Activated T-helper 17 cell treated with anti-CD3 and anti-CD28 coated beads, Interleukin-2, amount 50 U/mL, for 72 hours (primary cell): ENCODE data around the gene SLC7A10. TPM values are rescaled to one million over a fixed set of nuclear protein-coding genes. Genes with fewer than 3 reads are reported as not detected.
A peak's percentile ranks its signal among the peaks of the same experiment; 100 is the strongest.

Experiments
- ATAC-seq: fragments of 150-1000 bp; cut with Tn5 transposase; replicated peaks from 2 replicates; pipeline ENCODE4 v1.10.0; 2021; ENCODE audit warnings: mild to moderate bottlenecking, moderate library complexity
- H3K27ac Mint-ChIP-seq: one replicate; pipeline ENCODE4 v1.8.0; 2022; ENCODE audit warnings: mixed read lengths
- H3K27me3 Mint-ChIP-seq: one replicate; pipeline ENCODE4 v1.8.0; 2022; ENCODE audit warnings: mixed read lengths
- H3K36me3 Mint-ChIP-seq: one replicate; pipeline ENCODE4 v1.8.0; 2022; ENCODE audit warnings: low read depth, mild to moderate bottlenecking, mixed read lengths
- H3K4me1 Mint-ChIP-seq: one replicate; pipeline ENCODE4 v1.8.0; 2022; ENCODE audit warnings: mixed read lengths
- H3K4me3 Mint-ChIP-seq: one replicate; pipeline ENCODE4 v1.8.0; 2022; ENCODE audit warnings: mild to moderate bottlenecking, mixed read lengths
- H3K9me3 Mint-ChIP-seq: one replicate; pipeline ENCODE4 v1.8.0; 2022; ENCODE audit warnings: mixed read lengths
- total RNA-seq, 2 donors: library from RNA; stranded (reverse); gene quantifications; one replicate each; pipeline ENCODE4 v1.2.3, GENCODE V29; 2022

Gene SLC7A10
- total RNA-seq, 2 donors from 2014 or later = not detected

DNA sequence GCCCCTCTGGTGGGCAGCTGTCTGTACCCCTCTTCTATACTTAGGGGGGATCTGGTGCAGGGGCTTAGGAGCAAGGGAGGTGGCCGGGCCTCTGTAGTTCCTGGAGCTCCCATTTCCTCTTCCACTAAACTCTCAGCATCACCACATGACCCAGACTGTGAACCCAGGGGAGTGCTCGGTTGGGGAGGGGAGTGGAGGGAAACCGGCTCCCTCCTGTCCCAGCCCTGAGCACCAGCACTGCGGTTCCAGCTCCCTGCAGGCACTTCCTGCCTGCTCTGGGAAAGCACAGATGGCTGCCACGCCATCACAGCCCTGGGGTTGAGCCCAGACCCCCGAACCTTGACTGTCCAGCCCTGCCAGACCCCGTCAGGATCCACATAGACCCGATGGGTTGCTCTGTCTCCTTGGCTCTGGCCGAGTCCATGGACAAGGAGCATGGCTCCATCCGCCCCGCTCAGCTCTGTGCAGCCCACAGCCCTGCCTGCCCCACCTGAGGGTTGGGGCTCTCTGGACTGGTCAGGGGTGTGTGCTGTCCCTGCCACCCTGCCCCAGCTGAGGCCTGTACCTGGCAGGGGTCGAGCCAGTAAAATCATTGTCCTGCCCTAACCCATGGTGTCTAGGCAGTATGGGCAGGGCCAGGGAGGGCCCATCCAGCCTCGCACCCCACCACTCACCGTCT is 36.0 kb upstream of the SLC7A10 start:
- Mint-ChIP-seq H3K27ac (no peak overlapping the region), H3K4me1 (no peaks in the 10 kb centered on the region), H3K9me3 (peaks cover 6% of the 10 kb centered on the region), H3K36me3 (no peaks in the 10 kb centered on the region), H3K4me3 (no peak overlapping the region), H3K27me3 (peaks cover 6% of the 10 kb centered on the region)
- ATAC-seq = no peak

DNA sequence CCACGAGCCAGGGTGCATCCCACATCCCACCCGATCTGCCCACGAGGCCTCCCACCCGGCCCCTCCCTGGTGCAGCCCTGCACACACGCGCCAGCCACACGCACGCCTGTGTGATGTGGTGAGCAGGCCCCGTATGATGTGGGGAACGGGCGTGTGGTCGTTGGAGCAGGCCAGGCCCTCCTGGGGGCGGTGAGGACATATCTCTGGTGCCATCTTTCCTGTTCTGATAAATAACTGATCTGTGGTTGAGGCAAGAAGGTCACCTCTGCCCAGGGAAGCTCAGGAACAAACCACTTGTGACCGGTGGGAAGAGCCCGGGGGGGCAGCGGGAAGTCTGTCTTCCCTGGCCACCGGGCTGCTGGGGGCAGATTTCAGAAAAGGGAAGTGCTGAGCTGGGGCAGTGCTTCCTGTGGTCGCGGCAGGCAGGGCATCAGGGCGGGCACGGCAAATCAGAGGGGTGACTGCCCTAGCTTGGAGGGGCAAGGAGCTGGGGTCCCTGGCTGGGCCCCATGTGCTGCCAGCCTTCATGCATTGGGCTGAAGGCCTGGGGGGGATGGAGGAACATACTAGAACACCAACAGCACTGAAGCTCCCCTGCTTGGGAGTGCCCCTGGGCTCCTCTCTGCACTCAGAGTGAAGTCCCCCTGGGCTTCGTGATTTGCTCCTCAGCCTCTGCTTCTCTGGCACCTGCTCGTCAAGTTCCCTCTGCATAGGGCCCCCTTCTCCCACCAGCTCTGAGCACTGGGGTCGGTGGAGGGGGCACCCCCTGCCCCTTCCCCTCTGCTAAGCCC is 35.2 kb upstream of the SLC7A10 start:
- Mint-ChIP-seq H3K27ac (no peak overlapping the region), H3K36me3 (no peaks in the 10 kb centered on the region), H3K4me3 (no peak overlapping the region), H3K4me1 (no peaks in the 10 kb centered on the region), H3K9me3 (peaks cover 6% of the 10 kb centered on the region), H3K27me3 (peaks cover 6% of the 10 kb centered on the region)
- no peak for ATAC-seq

GRCh38 chr19:33259539-33259938 is 33.9 kb upstream of the SLC7A10 start:
- ATAC-seq = no peak
- H3K4me1 Mint-ChIP-seq = no peaks in the 10 kb centered on the region
- H3K27ac Mint-ChIP-seq = no peak overlapping the region
- H3K9me3 Mint-ChIP-seq = peaks cover 6% of the 10 kb centered on the region
- no peak overlapping the region for H3K4me3 Mint-ChIP-seq
- peaks cover 6% of the 10 kb centered on the region for H3K27me3 Mint-ChIP-seq
- no peaks in the 10 kb centered on the region for H3K36me3 Mint-ChIP-seq

GRCh38 chr19:33257828-33258227 is 32.2 kb upstream of the SLC7A10 start:
- Mint-ChIP-seq H3K4me3 (no peak overlapping the region), H3K27ac (no peak overlapping the region), H3K36me3 (no peaks in the 10 kb centered on the region), H3K4me1 (no peaks in the 10 kb centered on the region), H3K9me3 (peaks cover 6% of the 10 kb centered on the region), H3K27me3 (peaks cover 6% of the 10 kb centered on the region)
- ATAC-seq = no peak

DNA sequence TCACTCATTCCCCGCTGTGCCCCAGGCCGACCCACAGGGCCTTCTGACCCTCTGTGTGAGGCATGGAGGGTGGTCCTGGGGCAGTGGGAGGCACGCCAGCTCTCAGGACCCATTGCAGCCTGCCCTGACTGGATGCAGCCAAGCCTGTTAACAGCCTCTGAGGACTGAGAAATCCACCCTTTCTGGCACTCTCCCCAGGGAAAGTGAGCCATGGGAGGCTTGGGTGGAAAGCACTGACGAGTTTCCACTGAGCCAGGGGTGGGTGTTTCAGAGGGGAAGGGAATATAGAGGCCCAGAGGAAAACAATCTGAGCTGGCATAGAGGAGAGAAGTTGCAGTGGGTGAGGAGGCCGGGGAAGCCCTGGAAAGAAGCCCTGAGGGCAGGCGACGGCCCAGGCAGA is 30.6 kb upstream of the SLC7A10 start:
- Mint-ChIP-seq H3K36me3 (no peaks in the 10 kb centered on the region), H3K9me3 (peaks cover 6% of the 10 kb centered on the region), H3K4me1 (no peaks in the 10 kb centered on the region), H3K4me3 (no peak overlapping the region), H3K27me3 (peaks cover 3% of the 10 kb centered on the region), H3K27ac (no peak overlapping the region)
- ATAC-seq = no peak

GRCh38 chr19:33255781-33256180 is 30.1 kb upstream of the SLC7A10 start:
- Mint-ChIP-seq H3K4me3 (no peak overlapping the region), H3K4me1 (no peaks in the 10 kb centered on the region), H3K9me3 (peaks cover 6% of the 10 kb centered on the region), H3K36me3 (no peaks in the 10 kb centered on the region), H3K27me3 (peaks cover 3% of the 10 kb centered on the region), H3K27ac (no peak overlapping the region)
- ATAC-seq = no peak

DNA sequence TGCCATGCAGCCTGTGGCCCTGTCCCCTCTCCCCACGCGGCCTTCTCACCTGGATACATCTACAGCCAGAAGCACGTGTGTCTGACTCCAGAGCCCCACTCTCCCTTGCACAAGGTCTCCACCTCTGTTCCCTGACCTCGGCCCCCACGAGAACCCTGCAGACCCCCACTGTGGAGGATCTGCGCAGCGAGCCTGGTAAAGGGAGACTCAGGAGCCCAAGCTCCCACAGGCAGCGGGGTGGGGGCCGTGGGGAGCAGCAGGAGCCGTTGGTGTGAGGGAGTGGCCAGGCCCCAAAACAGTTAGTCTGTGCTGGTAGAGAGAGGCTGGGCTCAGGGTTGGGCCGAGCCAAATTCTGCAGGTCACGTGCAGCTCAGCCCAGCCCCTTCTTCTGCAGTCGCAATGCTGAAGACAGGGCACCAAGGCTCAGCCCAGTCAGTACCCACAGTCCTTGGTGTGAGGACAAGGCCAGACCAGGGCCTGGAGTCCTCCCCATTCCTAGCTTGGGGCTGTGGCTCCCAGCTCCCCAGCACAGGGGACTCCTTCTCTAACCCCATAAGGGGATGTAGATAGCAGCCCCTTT is 28.7 kb upstream of the SLC7A10 start:
- Mint-ChIP-seq H3K36me3 (no peaks in the 10 kb centered on the region), H3K9me3 (peaks cover 6% of the 10 kb centered on the region), H3K4me1 (no peaks in the 10 kb centered on the region), H3K4me3 (no peak overlapping the region), H3K27me3 (peaks cover under 1% of the 10 kb centered on the region), H3K27ac (no peak overlapping the region)
- ATAC-seq = no peak

- peaks cover under 1% of the 10 kb centered on the region for H3K9me3 Mint-ChIP-seq
- no peak overlapping the region for H3K27ac Mint-ChIP-seq
- ATAC-seq = no peak
- no peaks in the 10 kb centered on the region for H3K27me3 Mint-ChIP-seq
- H3K36me3 Mint-ChIP-seq = no peaks in the 10 kb centered on the region
- no peaks in the 10 kb centered on the region for H3K4me1 Mint-ChIP-seq
- H3K4me3 Mint-ChIP-seq = no peak overlapping the region
Observed at GRCh38 chr19:33252971-33253370, 27.3 kb upstream of the SLC7A10 start.

GRCh38 chr19:33252418-33252962 is 26.8 kb upstream of the SLC7A10 start:
- H3K27ac Mint-ChIP-seq = no peak overlapping the region
- H3K9me3 Mint-ChIP-seq = no peaks in the 10 kb centered on the region
- H3K4me1 Mint-ChIP-seq = no peaks in the 10 kb centered on the region
- H3K4me3 Mint-ChIP-seq = no peak overlapping the region
- ATAC-seq = no peak
- H3K36me3 Mint-ChIP-seq = no peaks in the 10 kb centered on the region
- H3K27me3 Mint-ChIP-seq = no peaks in the 10 kb centered on the region

- H3K9me3 Mint-ChIP-seq = no peaks in the 10 kb centered on the region
- H3K27me3 Mint-ChIP-seq = no peaks in the 10 kb centered on the region
- H3K4me1 Mint-ChIP-seq = no peaks in the 10 kb centered on the region
- no peak overlapping the region for H3K4me3 Mint-ChIP-seq
- no peak overlapping the region for H3K27ac Mint-ChIP-seq
- ATAC-seq = no peak
- no peaks in the 10 kb centered on the region for H3K36me3 Mint-ChIP-seq
Observed at GRCh38 chr19:33251526-33252090, 26.0 kb upstream of the SLC7A10 start.

DNA sequence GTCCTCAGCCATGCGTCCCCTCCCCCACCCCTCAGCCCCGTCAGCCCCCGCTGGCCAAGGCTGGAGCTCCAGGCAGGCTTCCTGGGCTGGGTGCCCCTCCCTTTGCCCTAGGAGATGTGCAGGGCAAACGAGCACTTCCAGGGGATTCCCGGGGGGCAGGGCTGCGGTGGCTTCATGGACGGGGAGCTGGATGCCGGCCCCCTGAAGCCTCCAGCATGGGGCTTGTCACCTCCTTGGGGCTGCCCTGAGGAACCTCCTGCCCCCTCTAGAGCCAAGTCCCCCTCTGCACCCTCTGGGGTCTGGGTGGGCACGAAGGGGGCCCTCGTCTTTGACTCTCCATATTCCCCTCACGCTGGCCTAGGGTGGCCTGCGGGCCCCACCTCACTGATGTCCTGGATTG is 25.4 kb upstream of the SLC7A10 start:
- no peaks in the 10 kb centered on the region for H3K36me3 Mint-ChIP-seq
- no peak overlapping the region for H3K4me3 Mint-ChIP-seq
- no peak overlapping the region for H3K27ac Mint-ChIP-seq
- H3K27me3 Mint-ChIP-seq = no peaks in the 10 kb centered on the region
- ATAC-seq = no peak
- H3K4me1 Mint-ChIP-seq = no peaks in the 10 kb centered on the region
- no peaks in the 10 kb centered on the region for H3K9me3 Mint-ChIP-seq

DNA sequence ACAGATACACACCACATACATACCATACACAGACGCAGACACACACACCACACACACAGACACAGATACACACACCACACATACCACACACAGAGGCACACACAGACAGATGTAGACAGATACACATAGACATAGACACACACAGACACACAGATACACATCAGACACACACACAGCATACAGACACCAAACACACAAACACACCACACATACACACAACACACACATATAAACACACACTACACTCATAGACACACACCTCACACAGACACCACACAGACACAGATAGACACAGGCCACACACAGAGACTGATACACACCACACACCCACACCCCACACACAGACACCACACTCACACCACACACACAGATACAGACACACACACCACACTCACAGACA is 24.9 kb upstream of the SLC7A10 start:
- Mint-ChIP-seq H3K4me1 (no peaks in the 10 kb centered on the region), H3K4me3 (no peak overlapping the region), H3K9me3 (no peaks in the 10 kb centered on the region), H3K27me3 (no peaks in the 10 kb centered on the region), H3K27ac (no peak overlapping the region), H3K36me3 (no peaks in the 10 kb centered on the region)
- no peak for ATAC-seq

GRCh38 chr19:33249740-33250366 is 24.2 kb upstream of the SLC7A10 start:
- H3K36me3 Mint-ChIP-seq = no peaks in the 10 kb centered on the region
- H3K27ac Mint-ChIP-seq = no peak overlapping the region
- H3K4me3 Mint-ChIP-seq = no peak overlapping the region
- no peak for ATAC-seq
- H3K9me3 Mint-ChIP-seq = no peaks in the 10 kb centered on the region
- no peaks in the 10 kb centered on the region for H3K27me3 Mint-ChIP-seq
- no peaks in the 10 kb centered on the region for H3K4me1 Mint-ChIP-seq

DNA sequence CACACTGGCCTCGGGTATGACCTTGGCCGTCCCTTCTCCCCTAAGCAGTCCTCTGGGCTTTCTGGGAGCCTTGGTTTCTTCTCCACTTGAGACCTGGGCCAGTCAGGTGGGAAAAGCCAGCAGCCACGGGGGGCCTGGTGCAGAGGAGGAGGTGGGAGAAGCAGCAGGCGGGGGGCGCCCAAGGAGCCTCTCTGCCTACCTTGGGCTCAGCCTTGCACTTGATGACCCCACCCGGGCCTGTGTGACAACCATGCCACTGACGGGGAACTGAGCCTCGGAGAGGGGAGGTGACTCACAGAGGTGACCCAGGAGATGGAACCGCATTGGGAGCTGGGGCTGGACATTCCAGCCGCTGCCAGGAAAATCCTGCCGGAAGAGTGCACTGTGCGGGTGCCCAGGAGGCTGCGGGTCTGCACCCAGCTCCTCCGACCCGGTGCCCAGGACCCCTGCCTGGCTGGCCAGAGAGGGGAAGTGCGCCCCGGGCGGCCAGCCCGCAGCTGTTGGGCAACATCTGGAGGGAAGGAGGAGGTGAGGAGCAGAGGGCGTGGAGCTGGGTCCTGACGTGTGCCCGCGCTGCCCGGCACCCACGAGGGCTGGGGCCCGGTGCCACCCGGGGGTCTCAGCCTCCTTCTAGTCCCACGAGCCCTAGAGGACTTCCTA is 23.4 kb upstream of the SLC7A10 start:
- Mint-ChIP-seq H3K4me1 (no peaks in the 10 kb centered on the region), H3K36me3 (no peaks in the 10 kb centered on the region), H3K27ac (no peak overlapping the region), H3K4me3 (no peak overlapping the region), H3K9me3 (no peaks in the 10 kb centered on the region), H3K27me3 (no peaks in the 10 kb centered on the region)
- peak; percentile 49 for ATAC-seq
